Mesenchymal stem cell (in vitro differentiated cells and primary cell): ENCODE measurements around the gene IFNA2.

Experiments used
- DNase-seq: peaks from one replicate; pipeline ENCODE4 v3.0.0-alpha.2; 2013
- H2AFZ ChIP-seq: one replicate; pipeline ENCODE4 v1.6.1; 2013; ENCODE audit warnings: low read depth, mild to moderate bottlenecking, control low read depth, inconsistent platforms, low read length, moderate library complexity
- H2AK5ac ChIP-seq: 2 replicates; pipeline ENCODE4 v1.6.1; 2013; ENCODE audit warnings: low read length, moderate library complexity, mild to moderate bottlenecking, inconsistent platforms; ENCODE audit not compliant: severe bottlenecking
- H2BK120ac ChIP-seq: one replicate; pipeline ENCODE4 v1.6.1; 2013; ENCODE audit warnings: low read depth, mild to moderate bottlenecking, inconsistent platforms, low read length, moderate library complexity
- H2BK12ac ChIP-seq, 2 experiments: one replicate each; pipeline ENCODE4 v1.6.1; 2013; ENCODE audit warnings: inconsistent platforms in 2 of 2, low read length in 2 of 2, mild to moderate bottlenecking in 2 of 2, moderate library complexity in 2 of 2, control low read depth in 1 of 2
- H2BK15ac ChIP-seq: one replicate; pipeline ENCODE4 v1.6.1; 2013; ENCODE audit warnings: mild to moderate bottlenecking, low read depth, inconsistent platforms; ENCODE audit not compliant: poor library complexity, severe bottlenecking
- H2BK5ac ChIP-seq: 2 replicates; pipeline ENCODE4 v1.6.1; 2013; ENCODE audit warnings: low read depth, mild to moderate bottlenecking, low read length, control low read depth, inconsistent platforms; ENCODE audit not compliant: poor library complexity, severe bottlenecking
- H3K14ac ChIP-seq, 2 experiments: one replicate each; pipeline ENCODE4 v1.6.1; 2013; ENCODE audit warnings: inconsistent platforms in 2 of 2, low read length in 2 of 2, control low read depth in 1 of 2, mild to moderate bottlenecking in 1 of 2, moderate library complexity in 1 of 2
- H3K18ac ChIP-seq, 2 experiments: one replicate each; pipeline ENCODE4 v1.6.1; 2013; ENCODE audit warnings: inconsistent platforms in 2 of 2, low read length in 2 of 2, control low read depth in 1 of 2, low read depth in 1 of 2, mild to moderate bottlenecking in 1 of 2
- H3K23ac ChIP-seq, 2 experiments: one replicate each; pipeline ENCODE4 v1.6.1; 2013; ENCODE audit warnings: inconsistent platforms in 2 of 2, low read length in 2 of 2, mild to moderate bottlenecking in 2 of 2, moderate library complexity in 2 of 2, control low read depth in 1 of 2
- H3K27ac ChIP-seq: 2 replicates; pipeline ENCODE4 v1.5.1; 2013; ENCODE audit warnings: mild to moderate bottlenecking, moderate library complexity, low read length, control low read depth, inconsistent platforms; ENCODE audit not compliant: poor library complexity, severe bottlenecking
- H3K27me3 ChIP-seq, 2 experiments: 2 replicates each; pipeline versions ENCODE4 v1.6.1 to v1.7.0; 2013; ENCODE audit warnings: low read length in 2 of 2, mild to moderate bottlenecking in 2 of 2, moderate library complexity in 2 of 2, control low read depth in 1 of 2, inconsistent platforms in 1 of 2; ENCODE audit not compliant: control insufficient read depth in 1 of 2, insufficient read depth in 1 of 2
- H3K36me3 ChIP-seq, 2 experiments: 2 replicates each; pipeline versions ENCODE4 v1.6.1 to v1.7.0; 2013; ENCODE audit warnings: low read length in 2 of 2, control low read depth in 1 of 2, inconsistent platforms in 1 of 2, low read depth in 1 of 2, mild to moderate bottlenecking in 1 of 2; ENCODE audit not compliant: insufficient read depth in 2 of 2, control insufficient read depth in 1 of 2
- H3K4ac ChIP-seq, 2 experiments: one replicate each; pipeline ENCODE4 v1.6.1; 2013; ENCODE audit warnings: inconsistent platforms in 2 of 2, low read length in 2 of 2, mild to moderate bottlenecking in 2 of 2, moderate library complexity in 2 of 2, control low read depth in 1 of 2, low read depth in 1 of 2
- H3K4me1 ChIP-seq: 2 replicates; pipeline ENCODE4 v1.6.1; 2013; ENCODE audit warnings: low read depth, low read length, control low read depth; ENCODE audit not compliant: control insufficient read depth, insufficient read depth
- H3K4me2 ChIP-seq: 2 replicates; pipeline ENCODE4 v1.6.1; 2013; ENCODE audit warnings: low read length, mild to moderate bottlenecking, inconsistent platforms; ENCODE audit not compliant: poor library complexity, severe bottlenecking
- H3K4me3 ChIP-seq, 2 experiments: 2 replicates each; pipeline versions ENCODE4 v1.5.1 to v1.7.0; 2013; ENCODE audit warnings: low read length in 2 of 2, mild to moderate bottlenecking in 2 of 2, control low read depth in 1 of 2, low read depth in 1 of 2; ENCODE audit not compliant: insufficient read depth in 1 of 2
- H3K79me1 ChIP-seq: replicated peaks from 2 replicates; pipeline ENCODE4 v1.6.1; 2013; ENCODE audit warnings: mild to moderate bottlenecking, control low read depth, low read length, inconsistent platforms; ENCODE audit not compliant: poor library complexity, severe bottlenecking
- H3K9ac ChIP-seq: 2 replicates; pipeline ENCODE4 v1.7.0; 2013; ENCODE audit warnings: mild to moderate bottlenecking, low read length, moderate library complexity
- H3K9me3 ChIP-seq: 2 replicates; pipeline ENCODE4 v1.7.0; 2013; ENCODE audit warnings: mild to moderate bottlenecking, low read length; ENCODE audit not compliant: control insufficient read depth
- H4K8ac ChIP-seq: one replicate; pipeline ENCODE4 v1.6.1; 2013; ENCODE audit warnings: inconsistent platforms, mild to moderate bottlenecking, low read length, moderate library complexity
- H4K91ac ChIP-seq: one replicate; pipeline ENCODE4 v1.6.1; 2013; ENCODE audit warnings: mild to moderate bottlenecking, low read length, inconsistent platforms
- WGBS: methylation state at CpG from one replicate; pipeline ENCODE4 v1.1.7; 2013; ENCODE audit warnings: mixed read lengths; 5-methylcytosine and 5-hydroxymethylcytosine counted together

Gene IFNA2

GRCh38 chr9:21404146-21404545 is 18.9 kb upstream of the IFNA2 start:
- Histone ChIP-seq H2BK5ac (no peak overlapping the region), H3K4me1 (peaks cover 5% of the 10 kb centered on the region), H3K4me2 (no peak overlapping the region), H2AK5ac (no peak overlapping the region), H3K4me3 (no peak overlapping the region), H4K91ac (no peak overlapping the region), H3K14ac (no peak overlapping the region), H3K36me3 (no peaks in the 10 kb centered on the region), H2BK120ac (no peak overlapping the region), H3K79me1 (no peaks in the 10 kb centered on the region), H3K23ac (no peak overlapping the region), H2BK12ac (no peak overlapping the region), H4K8ac (no peak overlapping the region), H3K9me3 (no peaks in the 10 kb centered on the region), H3K4ac (no peak overlapping the region), H3K27ac (no peak overlapping the region), H3K9ac (no peak overlapping the region), H2BK15ac (no peak overlapping the region), H2AFZ (no peak overlapping the region), H3K18ac (no peak overlapping the region), H3K27me3 (peaks cover 0 to 9% of the 10 kb centered on the region in 2 experiments)
- no peak for DNase-seq
- WGBS = 97% methylated on average over 3 of the region's 3 CpGs

GRCh38 chr9:21402386-21403251 is 17.4 kb upstream of the IFNA2 start:
- Histone ChIP-seq H3K36me3 (no peaks in the 10 kb centered on the region), H2AFZ (no peak overlapping the region), H3K23ac (no peak overlapping the region), H3K4me2 (peak overlapping the region; percentile 86), H2BK5ac (no peak overlapping the region), H2BK120ac (no peak overlapping the region), H3K27me3 (peaks cover 0 to 11% of the 10 kb centered on the region in 2 experiments), H4K8ac (no peak overlapping the region), H3K18ac (no peak overlapping the region), H3K4ac (no peak overlapping the region), H2AK5ac (no peak overlapping the region), H2BK15ac (no peak overlapping the region), H3K14ac (no peak overlapping the region), H4K91ac (no peak overlapping the region), H3K9me3 (no peaks in the 10 kb centered on the region), H3K4me3 (peak overlapping the region; percentile 39 to 86), H3K4me1 (peaks cover 5% of the 10 kb centered on the region), H3K9ac (peak overlapping the region; percentile 81), H3K79me1 (no peaks in the 10 kb centered on the region), H3K27ac (no peak overlapping the region), H2BK12ac (no peak overlapping the region)
- DNase-seq = no peak
- 4% methylated on average over 53 of the region's 53 CpGs for WGBS

- no peak overlapping the region for H2BK120ac ChIP-seq
- no peak overlapping the region for H3K27ac ChIP-seq
- H3K14ac ChIP-seq = no peak overlapping the region
- H4K91ac ChIP-seq = no peak overlapping the region
- peaks cover 0 to 17% of the 10 kb centered on the region in 2 experiments for H3K27me3 ChIP-seq
- H3K4me1 ChIP-seq = peaks cover 8% of the 10 kb centered on the region
- WGBS = 80% methylated on average over 3 of the region's 3 CpGs
- H4K8ac ChIP-seq = no peak overlapping the region
- no peak overlapping the region for H2AK5ac ChIP-seq
- H3K18ac ChIP-seq = no peak overlapping the region
- no peak overlapping the region for H3K4me3 ChIP-seq
- H3K36me3 ChIP-seq = no peaks in the 10 kb centered on the region
- H2AFZ ChIP-seq = no peak overlapping the region
- no peak overlapping the region for H2BK15ac ChIP-seq
- H3K4ac ChIP-seq = no peak overlapping the region
- H3K79me1 ChIP-seq = no peaks in the 10 kb centered on the region
- no peaks in the 10 kb centered on the region for H3K9me3 ChIP-seq
- H2BK12ac ChIP-seq = no peak overlapping the region
- H2BK5ac ChIP-seq = no peak overlapping the region
- no peak overlapping the region for H3K23ac ChIP-seq
- no peak overlapping the region for H3K4me2 ChIP-seq
- H3K9ac ChIP-seq = no peak overlapping the region
- DNase-seq = no peak
These were observed 14.8 kb upstream of the IFNA2 start for GRCh38 chr9:21399956-21400355.

- Histone ChIP-seq H2AK5ac (no peak overlapping the region), H4K8ac (no peak overlapping the region), H3K14ac (no peak overlapping the region), H3K4me3 (no peak overlapping the region), H3K36me3 (no peaks in the 10 kb centered on the region), H3K4ac (no peak overlapping the region), H2BK120ac (no peak overlapping the region), H3K23ac (no peak overlapping the region), H3K9ac (no peak overlapping the region), H3K4me2 (no peak overlapping the region), H3K9me3 (no peaks in the 10 kb centered on the region), H3K27me3 (peaks cover 0 to 17% of the 10 kb centered on the region in 2 experiments), H3K4me1 (peaks cover 8% of the 10 kb centered on the region), H2BK15ac (no peak overlapping the region), H2BK5ac (no peak overlapping the region), H4K91ac (no peak overlapping the region), H3K79me1 (no peaks in the 10 kb centered on the region), H2AFZ (no peak overlapping the region), H3K18ac (no peak overlapping the region), H2BK12ac (no peak overlapping the region), H3K27ac (no peak overlapping the region)
- DNase-seq = no peak
- 100% methylated on average over 1 of the region's 5 CpGs for WGBS
These were observed 13.8 kb upstream of the IFNA2 start for GRCh38 chr9:21398955-21399489.
